Measurements from ENCODE around the gene SNAPC4. TPM values are rescaled to one million over a fixed set of nuclear protein-coding genes. Genes with fewer than 3 reads are reported as not detected.
A peak's percentile ranks its signal among the peaks of the same experiment; 100 is the strongest.

SNAPC4 gene
- total and polyA plus RNA-seq, 4 donors = 5.7 to 17.9 (median 10.5) TPM

- H3K27ac ChIP-seq (ENCODE audit: low read depth, low read length) = no peak overlapping the region
- WGBS (ENCODE audit: insufficient coverage) = 83% methylated on average over 14 of the region's 14 CpGs
- no peak overlapping the region for H3K4me3 ChIP-seq (ENCODE audit: low read depth, low read length)
- no peaks in the 10 kb centered on the region for H3K27me3 ChIP-seq (ENCODE audit: control insufficient read depth, insufficient read depth, low read length)
- no peak for DNase-seq (ENCODE audit: low read depth in 4 of 6, low spot score in 6 of 6)
- no peaks in the 10 kb centered on the region for H3K9me3 ChIP-seq (ENCODE audit: control insufficient read depth, insufficient read depth, low read length)
- peaks cover 23% of the 10 kb centered on the region for H3K4me1 ChIP-seq (ENCODE audit: control insufficient read depth, insufficient read depth, low read length)
- peaks cover 83% of the 10 kb centered on the region for H3K36me3 ChIP-seq (ENCODE audit: control insufficient read depth, insufficient read depth, low read length)
Observed at GRCh38 chr9:136374183-136374575, 25.8 kb downstream of the SNAPC4 start.

- Histone ChIP-seq H3K4me1 (ENCODE audit: control insufficient read depth, insufficient read depth, low read length) (peaks cover 23% of the 10 kb centered on the region), H3K27ac (ENCODE audit: low read depth, low read length) (peak within 1 kb of the TSS; percentile 25), H3K36me3 (ENCODE audit: control insufficient read depth, insufficient read depth, low read length) (peaks cover 77% of the 10 kb centered on the region), H3K4me3 (ENCODE audit: low read depth, low read length) (peak within 1 kb of the TSS; percentile 9), H3K27me3 (ENCODE audit: control insufficient read depth, insufficient read depth, low read length) (no peaks in the 10 kb centered on the region), H3K9me3 (ENCODE audit: control insufficient read depth, insufficient read depth, low read length) (no peaks in the 10 kb centered on the region)
- peak in 1 of 6 donors; percentile 37 for DNase-seq (ENCODE audit: low read depth in 4 of 6, low spot score in 6 of 6)
- 54% methylated on average over 27 of the region's 27 CpGs for WGBS (ENCODE audit: insufficient coverage)
Observed at GRCh38 chr9:136373300-136374182, 26.4 kb downstream of the SNAPC4 start, which contains the start of gene CARD9. Gene CARD9, minus strand, starts transcription at chr9:136373669. Its CDS starts 1,591 bp downstream, at chr9:136372078.

GRCh38 chr9:136372561-136373299, 27.2 kb downstream of the SNAPC4 start:
- Histone ChIP-seq H3K4me3 (ENCODE audit: low read depth, low read length) (no peak overlapping the region), H3K27me3 (ENCODE audit: control insufficient read depth, insufficient read depth, low read length) (no peaks in the 10 kb centered on the region), H3K9me3 (ENCODE audit: control insufficient read depth, insufficient read depth, low read length) (no peaks in the 10 kb centered on the region), H3K36me3 (ENCODE audit: control insufficient read depth, insufficient read depth, low read length) (peaks cover 69% of the 10 kb centered on the region), H3K27ac (ENCODE audit: low read depth, low read length) (peak overlapping the region; percentile 25), H3K4me1 (ENCODE audit: control insufficient read depth, insufficient read depth, low read length) (peaks cover 23% of the 10 kb centered on the region)
- 30% methylated on average over 21 of the region's 21 CpGs for WGBS (ENCODE audit: insufficient coverage)
- DNase-seq (ENCODE audit: low read depth in 4 of 6, low spot score in 6 of 6) = peak in 1 of 6 donors; percentile 31

GRCh38 chr9:136372006-136372405, 28.0 kb downstream of the SNAPC4 start:
- Histone ChIP-seq H3K4me3 (ENCODE audit: low read depth, low read length) (no peak overlapping the region), H3K4me1 (ENCODE audit: control insufficient read depth, insufficient read depth, low read length) (peaks cover 23% of the 10 kb centered on the region), H3K36me3 (ENCODE audit: control insufficient read depth, insufficient read depth, low read length) (peaks cover 66% of the 10 kb centered on the region), H3K27me3 (ENCODE audit: control insufficient read depth, insufficient read depth, low read length) (no peaks in the 10 kb centered on the region), H3K27ac (ENCODE audit: low read depth, low read length) (no peak overlapping the region), H3K9me3 (ENCODE audit: control insufficient read depth, insufficient read depth, low read length) (no peaks in the 10 kb centered on the region)
- DNase-seq (ENCODE audit: low read depth in 4 of 6, low spot score in 6 of 6) = no peak
- WGBS (ENCODE audit: insufficient coverage) = 79% methylated on average over 10 of the region's 21 CpGs

- no peak for DNase-seq (ENCODE audit: low read depth in 4 of 6, low spot score in 6 of 6)
- no peaks in the 10 kb centered on the region for H3K9me3 ChIP-seq (ENCODE audit: control insufficient read depth, insufficient read depth, low read length)
- WGBS (ENCODE audit: insufficient coverage) = 90% methylated on average over 13 of the region's 13 CpGs
- peaks cover 21% of the 10 kb centered on the region for H3K4me1 ChIP-seq (ENCODE audit: control insufficient read depth, insufficient read depth, low read length)
- H3K4me3 ChIP-seq (ENCODE audit: low read depth, low read length) = no peak overlapping the region
- peaks cover 65% of the 10 kb centered on the region for H3K36me3 ChIP-seq (ENCODE audit: control insufficient read depth, insufficient read depth, low read length)
- no peak overlapping the region for H3K27ac ChIP-seq (ENCODE audit: low read depth, low read length)
- H3K27me3 ChIP-seq (ENCODE audit: control insufficient read depth, insufficient read depth, low read length) = no peaks in the 10 kb centered on the region
Observed at GRCh38 chr9:136371533-136371880, 28.5 kb downstream of the SNAPC4 start.

- no peak for DNase-seq (ENCODE audit: low read depth in 4 of 6, low spot score in 6 of 6)
- WGBS (ENCODE audit: insufficient coverage) = 91% methylated on average over 51 of the region's 54 CpGs
- Histone ChIP-seq H3K36me3 (ENCODE audit: control insufficient read depth, insufficient read depth, low read length) (peaks cover 59% of the 10 kb centered on the region), H3K4me1 (ENCODE audit: control insufficient read depth, insufficient read depth, low read length) (peaks cover 21% of the 10 kb centered on the region), H3K4me3 (ENCODE audit: low read depth, low read length) (no peak overlapping the region), H3K27me3 (ENCODE audit: control insufficient read depth, insufficient read depth, low read length) (no peaks in the 10 kb centered on the region), H3K27ac (ENCODE audit: low read depth, low read length) (no peak overlapping the region), H3K9me3 (ENCODE audit: control insufficient read depth, insufficient read depth, low read length) (no peaks in the 10 kb centered on the region)
Observed at GRCh38 chr9:136370687-136371532, 29.1 kb downstream of the SNAPC4 start.

GRCh38 chr9:136370037-136370436, 29.9 kb downstream of the SNAPC4 start:
- DNase-seq (ENCODE audit: low read depth in 4 of 6, low spot score in 6 of 6) = no peak
- no peaks in the 10 kb centered on the region for H3K27me3 ChIP-seq (ENCODE audit: control insufficient read depth, insufficient read depth, low read length)
- H3K4me1 ChIP-seq (ENCODE audit: control insufficient read depth, insufficient read depth, low read length) = peaks cover 28% of the 10 kb centered on the region
- H3K27ac ChIP-seq (ENCODE audit: low read depth, low read length) = no peak overlapping the region
- 91% methylated on average over 18 of the region's 19 CpGs for WGBS (ENCODE audit: insufficient coverage)
- peaks cover 53% of the 10 kb centered on the region for H3K36me3 ChIP-seq (ENCODE audit: control insufficient read depth, insufficient read depth, low read length)
- H3K9me3 ChIP-seq (ENCODE audit: control insufficient read depth, insufficient read depth, low read length) = no peaks in the 10 kb centered on the region
- H3K4me3 ChIP-seq (ENCODE audit: low read depth, low read length) = no peak overlapping the region

GRCh38 chr9:136368190-136368589, 31.8 kb downstream of the SNAPC4 start:
- Histone ChIP-seq H3K27ac (ENCODE audit: low read depth, low read length) (no peak overlapping the region), H3K36me3 (ENCODE audit: control insufficient read depth, insufficient read depth, low read length) (peaks cover 39% of the 10 kb centered on the region), H3K9me3 (ENCODE audit: control insufficient read depth, insufficient read depth, low read length) (no peaks in the 10 kb centered on the region), H3K27me3 (ENCODE audit: control insufficient read depth, insufficient read depth, low read length) (peaks cover 2% of the 10 kb centered on the region), H3K4me3 (ENCODE audit: low read depth, low read length) (no peak overlapping the region), H3K4me1 (ENCODE audit: control insufficient read depth, insufficient read depth, low read length) (peaks cover 34% of the 10 kb centered on the region)
- no peak for DNase-seq (ENCODE audit: low read depth in 4 of 6, low spot score in 6 of 6)
- 83% methylated on average over 18 of the region's 18 CpGs for WGBS (ENCODE audit: insufficient coverage)
